HG02678 (cell line): ENCODE results near the gene CFAP43.

Experiments
- ATAC-seq: cut with Tn5 transposase; IDR thresholded peaks from one replicate; pipeline ENCODE4 v1.9.1; 2021; ENCODE audit warnings: mild to moderate bottlenecking, moderate library complexity; ENCODE audit not compliant: unreplicated experiment

CFAP43 gene

GRCh38 chr10:104100795-104101194, 131.4 kb downstream of the CFAP43 start:
- no peak for ATAC-seq

GRCh38 chr10:104099941-104100340, 132.2 kb downstream of the CFAP43 start:
- ATAC-seq, result no peak

GRCh38 chr10:104099269-104099668, 132.9 kb downstream of the CFAP43 start:
- ATAC-seq, result no peak

GRCh38 chr10:104098358-104098925, 133.7 kb downstream of the CFAP43 start:
- no peak for ATAC-seq

GRCh38 chr10:104096692-104097091, 135.5 kb downstream of the CFAP43 start:
- no peak for ATAC-seq

- ATAC-seq, result no peak
Measured at GRCh38 chr10:104092749-104093148, 139.4 kb downstream of the CFAP43 start.

- no peak for ATAC-seq
Measured at GRCh38 chr10:104090611-104091010, 141.6 kb downstream of the CFAP43 start.

GRCh38 chr10:104089621-104090020, 142.5 kb downstream of the CFAP43 start:
- ATAC-seq, result no peak

- no peak for ATAC-seq
Measured at GRCh38 chr10:104088239-104088638, 143.9 kb downstream of the CFAP43 start.

- no peak for ATAC-seq
Measured at GRCh38 chr10:104085801-104086400, 146.3 kb downstream of the CFAP43 start, which contains the start of gene COL17A1. TSS of gene COL17A1 (minus strand) at chr10:104085880. CDS start at chr10:104080673, 5,207 bp downstream.

- ATAC-seq, result no peak
Measured at GRCh38 chr10:104084482-104085142, 147.6 kb downstream of the CFAP43 start.

GRCh38 chr10:104081998-104082397, 150.2 kb downstream of the CFAP43 start:
- ATAC-seq, result no peak

GRCh38 chr10:104080762-104081161, 151.4 kb downstream of the CFAP43 start:
- no peak for ATAC-seq
